HG02588 (cell line): Measurements from ENCODE around the gene RTEL1.
A peak's percentile ranks its signal among the peaks of the same experiment; 100 is the strongest.

Source experiments
- ATAC-seq: cut with Tn5 transposase; IDR thresholded peaks from one replicate; pipeline ENCODE4 v1.9.1; 2021; ENCODE audit warnings: mild to moderate bottlenecking, moderate library complexity; ENCODE audit not compliant: unreplicated experiment

Gene RTEL1

DNA sequence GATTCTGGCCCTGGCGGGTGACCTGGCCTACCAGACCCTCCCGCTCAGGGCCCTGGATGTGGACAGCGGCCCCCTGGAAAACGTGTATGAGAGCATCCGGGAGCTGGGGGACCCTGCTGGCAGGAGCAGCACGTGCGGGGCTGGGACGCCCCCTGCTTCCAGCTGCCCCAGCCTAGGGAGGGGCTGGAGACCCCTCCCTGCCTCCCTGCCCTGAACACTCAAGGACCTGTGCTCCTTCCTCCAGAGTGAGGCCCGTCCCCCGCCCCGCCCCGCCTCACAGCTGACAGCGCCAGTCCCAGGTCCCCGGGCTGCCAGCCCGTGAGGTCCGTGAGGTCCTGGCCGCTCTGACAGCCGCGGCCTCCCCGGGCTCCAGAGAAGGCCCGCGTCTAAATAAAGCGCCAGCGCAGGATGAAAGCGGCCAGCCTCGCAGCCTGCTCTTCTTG, 80.6 kb downstream of the RTEL1 start:
- no peak for ATAC-seq

DNA sequence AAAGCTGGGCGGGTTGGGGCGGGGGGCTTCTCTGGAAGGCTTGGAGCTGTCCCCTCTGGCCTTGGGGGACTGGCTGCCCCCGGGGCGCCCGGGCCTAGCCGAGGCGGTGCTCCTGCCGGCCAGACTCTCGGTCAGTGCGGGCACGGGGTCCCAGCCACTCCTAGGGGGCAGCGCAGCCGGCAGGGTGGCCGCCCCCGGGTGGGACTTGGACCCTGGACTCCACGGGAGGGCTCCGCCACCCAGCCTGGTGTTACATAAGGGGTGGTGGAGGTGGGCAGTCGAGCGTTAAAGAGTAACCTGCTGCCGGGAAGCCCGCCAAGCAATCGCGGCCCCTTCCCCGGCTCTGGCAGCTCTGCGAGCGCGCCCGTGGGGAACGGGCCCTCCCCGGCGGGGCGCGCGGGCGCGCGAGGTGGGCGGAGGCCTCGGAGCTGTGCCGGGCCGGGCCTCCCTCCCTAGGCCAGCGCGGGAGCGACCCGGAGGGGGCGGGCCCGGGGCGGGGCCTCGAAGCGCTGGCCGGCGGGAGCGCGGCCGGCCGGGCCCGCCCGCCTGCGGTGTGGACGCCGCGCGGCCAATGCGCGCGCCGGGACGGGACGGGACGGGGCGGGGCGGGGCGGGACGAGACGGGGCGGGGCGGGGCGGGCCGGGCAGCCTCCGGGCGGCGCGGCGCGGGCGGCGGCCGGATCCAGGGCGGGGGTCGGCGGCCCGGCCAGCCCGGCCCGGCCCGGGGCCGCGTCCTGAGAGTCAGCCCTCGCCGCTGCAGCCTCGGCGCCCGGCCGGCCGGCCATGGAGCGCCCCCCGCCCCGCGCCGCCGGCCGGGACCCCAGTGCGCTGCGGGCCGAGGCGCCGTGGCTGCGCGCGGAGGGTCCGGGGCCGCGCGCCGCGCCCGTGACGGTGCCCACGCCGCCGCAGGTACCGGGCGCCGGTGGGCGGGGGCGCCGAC, 81.3 kb downstream of the RTEL1 start, which contains the start of gene SLC2A4RG:
Gene SLC2A4RG, plus strand, starts transcription at position 647 of the 940 bp plus-strand sequence. Its CDS starts 137 bp downstream, at position 784.
- ATAC-seq = peak; percentile 51

DNA sequence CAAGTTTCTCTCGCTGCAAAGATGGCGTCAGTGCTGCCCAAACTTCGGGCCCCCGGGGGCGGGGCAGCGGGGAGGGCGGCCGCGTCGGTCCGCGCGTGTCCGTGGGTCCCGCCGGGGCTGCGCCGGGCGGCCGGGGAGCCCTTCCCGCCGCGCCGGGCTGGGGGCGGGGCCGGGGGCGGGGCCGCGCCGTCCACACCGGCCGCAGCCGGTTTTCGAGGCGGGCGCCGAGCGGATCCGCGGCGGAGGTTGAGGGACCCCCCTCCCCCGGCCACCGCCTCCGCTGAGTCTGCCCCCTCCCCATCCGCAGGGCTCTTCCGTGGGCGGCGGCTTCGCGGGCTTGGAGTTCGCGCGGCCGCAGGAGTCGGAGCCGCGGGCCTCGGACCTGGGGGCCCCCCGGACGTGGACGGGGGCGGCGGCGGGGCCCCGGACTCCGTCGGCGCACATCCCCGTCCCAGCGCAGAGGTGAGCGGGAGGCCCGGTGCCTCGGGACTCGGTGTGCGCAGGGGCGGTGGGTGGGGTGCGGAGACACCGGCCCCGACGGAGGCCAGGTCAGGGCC, 82.0 kb downstream of the RTEL1 start:
- peak; percentile 15 for ATAC-seq

DNA sequence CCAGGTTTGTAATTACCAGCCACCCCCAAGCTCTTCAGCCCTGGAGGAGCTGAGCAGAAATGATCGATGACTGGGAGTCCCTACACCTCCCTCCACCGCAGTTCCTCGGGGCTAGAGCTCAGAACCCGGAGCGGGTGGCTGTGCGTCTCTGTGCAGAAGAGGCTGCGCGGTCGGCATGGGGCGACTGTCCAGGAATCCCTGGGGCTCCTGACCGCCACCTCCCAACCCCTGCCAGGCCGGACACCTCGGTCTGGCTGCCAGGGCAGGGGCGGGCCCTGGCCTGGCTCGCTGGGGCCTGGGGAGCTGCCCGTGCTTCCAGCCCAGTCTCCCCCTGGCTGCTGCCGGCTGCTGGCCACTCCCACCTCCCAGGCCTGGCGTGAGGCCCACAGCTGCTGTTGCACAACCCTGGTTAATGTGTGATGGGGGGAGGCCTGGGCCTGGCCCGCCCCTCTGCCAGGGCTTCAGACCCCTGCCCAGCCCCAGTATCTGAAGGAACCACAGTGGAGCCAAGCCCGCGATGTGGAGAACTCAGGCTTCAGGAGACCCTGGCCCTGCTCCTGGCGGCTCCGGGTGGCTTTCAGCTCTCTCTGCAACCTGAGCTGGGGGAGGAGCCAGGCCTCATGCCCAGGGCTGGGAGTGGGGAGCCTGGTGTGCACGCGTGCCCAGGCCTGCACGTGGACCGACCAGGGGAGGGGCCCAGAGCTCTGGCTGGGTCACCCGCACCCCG, 82.7 kb downstream of the RTEL1 start:
- no peak for ATAC-seq

DNA sequence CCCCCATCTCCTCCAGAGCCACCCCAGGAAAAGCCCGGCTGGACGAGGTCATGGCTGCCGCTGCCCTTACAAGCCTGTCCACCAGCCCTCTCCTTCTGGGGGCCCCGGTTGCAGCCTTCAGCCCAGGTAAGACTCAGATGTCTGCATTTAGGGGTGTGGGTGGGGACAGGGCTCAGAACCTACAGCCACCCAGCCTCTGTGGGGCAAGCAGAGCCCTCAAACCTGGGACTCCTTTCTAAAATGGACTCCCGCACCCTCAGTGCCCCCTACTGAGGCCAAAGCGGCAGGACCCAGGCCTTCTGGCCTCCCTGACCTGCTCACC, 83.2 kb downstream of the RTEL1 start:
- no peak for ATAC-seq

DNA sequence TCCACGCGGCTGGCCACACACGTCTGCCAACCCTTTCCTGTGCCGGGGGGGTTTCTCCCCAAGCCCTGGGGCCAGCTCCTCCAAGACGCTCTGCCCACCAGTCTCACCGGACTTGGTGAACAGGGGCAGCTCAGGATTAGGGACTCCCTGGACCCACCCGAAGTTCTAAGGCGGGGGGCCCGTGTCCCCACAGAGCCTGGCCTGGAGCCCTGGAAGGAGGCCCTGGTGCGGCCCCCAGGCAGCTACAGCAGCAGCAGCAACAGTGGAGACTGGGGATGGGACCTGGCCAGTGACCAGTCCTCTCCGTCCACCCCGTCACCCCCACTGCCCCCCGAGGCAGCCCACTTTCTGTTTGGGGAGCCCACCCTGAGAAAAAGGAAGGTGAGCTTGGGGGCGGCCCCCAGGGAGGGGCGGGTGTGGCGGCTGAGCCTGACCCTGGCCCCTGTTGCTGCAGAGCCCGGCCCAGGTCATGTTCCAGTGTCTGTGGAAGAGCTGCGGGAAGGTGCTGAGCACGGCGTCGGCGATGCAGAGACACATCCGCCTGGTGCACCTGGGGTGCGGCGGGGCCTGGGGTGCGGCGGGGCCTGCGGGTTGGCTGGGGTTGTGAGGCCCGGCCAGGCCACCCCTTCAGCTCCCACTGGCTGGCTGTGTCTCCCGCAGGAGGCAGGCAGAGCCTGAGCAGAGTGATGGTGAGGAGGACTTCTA, 83.7 kb downstream of the RTEL1 start:
- ATAC-seq = no peak

DNA sequence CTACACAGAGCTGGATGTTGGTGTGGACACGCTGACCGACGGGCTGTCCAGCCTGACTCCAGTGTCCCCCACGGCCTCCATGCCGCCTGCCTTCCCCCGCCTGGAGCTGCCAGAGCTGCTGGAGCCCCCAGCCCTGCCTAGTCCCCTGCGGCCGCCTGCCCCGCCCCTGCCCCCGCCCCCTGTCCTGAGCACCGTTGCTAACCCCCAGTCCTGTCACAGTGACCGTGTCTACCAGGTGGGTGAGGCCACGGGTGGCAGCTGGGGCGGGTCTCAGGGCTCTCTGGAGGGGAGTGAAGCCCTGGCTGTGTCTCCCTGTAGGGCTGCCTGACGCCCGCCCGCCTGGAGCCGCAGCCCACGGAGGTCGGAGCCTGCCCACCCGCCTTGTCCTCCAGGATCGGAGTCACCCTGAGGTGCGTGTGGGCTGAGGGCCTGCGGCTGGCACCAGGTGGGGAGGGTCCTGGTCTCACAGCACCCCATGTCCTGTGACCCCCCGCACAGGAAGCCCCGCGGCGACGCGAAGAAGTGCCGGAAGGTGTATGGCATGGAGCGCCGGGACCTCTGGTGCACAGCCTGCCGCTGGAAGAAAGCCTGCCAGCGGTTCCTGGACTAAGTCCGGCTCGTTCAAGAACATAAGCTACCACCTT, 84.4 kb downstream of the RTEL1 start:
- ATAC-seq = no peak

DNA sequence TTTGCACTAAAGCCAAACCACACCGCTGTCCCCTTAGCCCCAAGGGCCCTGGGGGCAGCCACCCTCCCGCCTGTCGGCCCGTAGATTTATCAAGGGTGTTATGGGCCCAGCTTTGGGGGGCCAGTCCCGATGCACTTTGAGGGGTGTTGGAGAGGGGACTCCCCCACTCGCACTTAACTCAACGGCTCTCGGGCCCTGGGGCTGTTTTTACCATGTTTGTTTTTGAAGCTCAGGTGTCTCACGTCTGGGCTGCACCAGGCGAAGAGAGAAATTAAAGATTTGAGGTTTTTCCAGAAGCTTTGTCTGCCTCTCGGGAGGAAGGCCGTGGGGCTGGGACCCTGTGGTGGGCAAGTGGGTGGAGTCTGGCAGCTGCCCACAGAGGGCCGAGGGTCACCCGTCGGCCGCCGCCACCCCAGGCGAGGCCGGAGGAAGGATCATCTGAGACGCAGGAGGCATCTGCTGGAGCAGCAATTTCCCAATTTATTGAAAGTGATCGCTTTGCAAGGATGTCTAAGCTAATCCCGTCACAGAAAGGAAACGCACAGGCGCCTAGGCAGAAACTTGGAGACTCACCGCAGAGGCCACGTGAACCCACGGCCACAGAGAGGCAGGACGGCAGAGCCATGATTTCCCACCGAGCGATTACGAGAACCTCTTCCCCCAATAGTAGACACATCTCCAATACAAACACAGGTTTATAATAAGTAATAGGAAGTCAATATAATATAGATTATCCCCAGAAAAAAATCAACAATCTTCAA, 85.3 kb downstream of the RTEL1 start:
- ATAC-seq = no peak

DNA sequence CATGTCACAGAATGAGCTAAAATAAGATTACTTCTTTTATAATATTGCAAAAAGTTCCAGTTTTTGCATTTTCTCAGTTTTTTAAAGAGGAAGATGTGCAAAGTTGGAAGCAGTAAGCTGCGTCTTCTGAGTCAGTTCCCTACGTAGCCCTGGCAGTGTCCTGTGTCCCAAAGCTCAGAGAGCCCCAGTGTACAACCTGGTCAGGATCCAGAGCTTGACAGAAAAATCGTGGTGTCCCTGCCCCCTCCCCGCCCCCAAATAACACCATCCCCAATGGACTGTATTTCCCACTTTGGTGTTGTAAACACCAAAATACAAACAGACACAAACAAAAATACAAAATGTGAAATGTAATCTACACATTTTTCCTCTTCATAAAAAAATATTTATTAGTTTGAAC, 86.0 kb downstream of the RTEL1 start:
- ATAC-seq = no peak

DNA sequence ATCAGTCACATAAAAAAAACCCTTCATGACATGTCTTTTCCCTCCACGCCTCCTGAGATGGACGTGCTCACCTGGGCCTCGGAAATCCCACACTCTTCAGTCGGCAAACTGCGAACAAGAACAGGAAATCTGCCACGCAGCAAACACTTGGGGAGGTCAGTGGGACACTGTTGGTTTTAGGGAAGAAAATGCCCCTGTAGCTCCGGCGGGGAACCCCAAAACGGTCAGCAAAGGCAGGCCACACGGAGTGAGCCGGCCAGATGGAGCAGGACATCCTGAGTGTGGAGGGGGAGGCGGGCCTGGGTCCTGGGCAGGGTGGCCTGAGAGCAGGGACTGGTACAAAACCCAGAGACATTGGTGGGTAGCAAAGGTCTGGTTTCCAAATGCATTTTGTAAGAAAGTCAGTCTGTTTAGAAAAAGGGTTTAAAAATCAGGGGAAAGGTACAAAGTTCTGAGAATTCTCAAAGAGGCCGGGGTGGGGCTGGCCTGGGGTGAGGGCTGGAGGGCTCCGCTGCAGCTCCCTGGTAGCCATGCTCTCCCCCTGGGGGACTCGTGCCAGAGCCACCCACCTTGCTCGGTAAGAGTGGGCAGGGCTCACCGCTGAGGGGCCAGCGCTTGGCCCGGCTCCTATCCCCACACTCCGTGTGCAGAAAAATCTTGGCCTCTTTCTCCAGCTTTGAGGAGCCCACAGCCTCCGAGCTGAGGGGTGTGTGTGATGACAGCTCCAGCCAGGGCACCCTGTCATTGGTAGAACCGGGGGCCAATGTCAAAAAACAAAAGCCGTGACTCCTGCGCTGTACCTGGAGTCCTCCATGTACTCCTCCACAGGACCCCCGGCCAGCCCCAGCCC, 86.7 kb downstream of the RTEL1 start:
- ATAC-seq = no peak

DNA sequence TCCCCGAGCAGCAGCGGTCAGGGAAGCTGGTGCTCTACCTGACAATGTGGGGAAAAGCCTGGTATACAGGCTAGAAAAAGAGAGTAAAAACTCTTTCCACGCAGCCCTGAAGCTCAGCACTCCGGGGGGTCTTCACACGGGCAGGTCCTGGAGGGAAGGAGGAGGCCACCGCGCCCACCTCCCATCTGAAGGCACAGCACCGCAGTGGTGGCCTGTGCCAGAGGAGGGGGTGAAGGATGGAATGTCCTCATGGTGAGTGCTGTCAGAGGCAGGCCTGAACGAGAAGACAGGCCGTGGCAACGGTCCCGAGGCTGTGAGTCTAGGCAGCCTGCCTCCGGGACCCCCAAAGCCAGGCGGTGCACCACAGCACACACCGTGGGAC, 87.3 kb downstream of the RTEL1 start:
- ATAC-seq = no peak
